Tibial nerve (tissue), 4 donors: ENCODE data around the gene BRMS1. TPM values are rescaled to one million over a fixed set of nuclear protein-coding genes. Genes with fewer than 3 reads are reported as not detected.

Experiments
- DNase-seq, 2 donors: peaks; one replicate each; pipeline ENCODE4 v3.0.0-alpha.2; 2019; ENCODE audit warnings: low spot score in 2 of 2
- H3K27ac ChIP-seq, 4 donors: fragments of 200-600 bp; sonication (generic) in 3 of 4; one replicate each; pipeline ENCODE4 v1.5.1; 2017 to 2019; ENCODE audit warnings: mild to moderate bottlenecking in 1 of 4
- H3K27me3 ChIP-seq, 2 donors: fragments of 200-600 bp; sonication (generic) in 1 of 2; one replicate each; pipeline versions ENCODE4 v1.5.1 to v1.6.0; 2017 to 2019
- H3K36me3 ChIP-seq, 3 donors: fragments of 200-600 bp; sonication (generic); one replicate each; pipeline ENCODE4 v1.5.1; 2018 to 2019
- H3K4me1 ChIP-seq, 4 donors: fragments of 200-600 bp; sonication (generic) in 3 of 4; one replicate each; pipeline ENCODE4 v1.5.1; 2017 to 2019
- H3K4me3 ChIP-seq, 4 donors: fragments of 200-600 bp; sonication (generic) in 3 of 4; one replicate each; pipeline ENCODE4 v1.5.1; 2017 to 2019; ENCODE audit warnings: mild to moderate bottlenecking in 1 of 4, moderate library complexity in 1 of 4
- H3K9me3 ChIP-seq, 4 donors: fragments of 200-600 bp; sonication (generic) in 3 of 4; one replicate each; pipeline ENCODE4 v1.5.1; 2017 to 2019
- EP300 ChIP-seq, 2 donors: sonication (generic); formaldehyde crosslinking; IDR thresholded peaks; one replicate each; pipeline ENCODE4 v1.6.1; 2017; ENCODE audit warnings: antibody characterized with exemption in 2 of 2, mild to moderate bottlenecking in 1 of 2
- POLR2A ChIP-seq, 2 donors: fragments of 450-650 bp; IDR thresholded peaks; one replicate each; pipeline ENCODE4 v1.6.1; 2017; ENCODE audit warnings: antibody characterized with exemption in 2 of 2, mild to moderate bottlenecking in 2 of 2, moderate library complexity in 2 of 2
- WGBS, 2 donors: methylation state at CpG; one replicate each; pipeline ENCODE4 v1.1.5; 2018; 5-methylcytosine and 5-hydroxymethylcytosine counted together
- total RNA-seq, 4 donors: library from RNA; depleted of rRNA; stranded (reverse); fragments of >200 nt; gene quantifications; one replicate each; pipeline ENCODE4 v1.1.0, GENCODE V29; 2016
- TF ChIP-seq, protein P1 (sequence below), 5 experiments: fragments of 200-600 bp in 3 of 5; fragments of 450-650 bp in 2 of 5; sonication (generic) in 3 of 5; IDR thresholded peaks; one replicate each; pipeline ENCODE4 v1.5.1; 2016 to 2019; ENCODE audit warnings: antibody characterized with exemption in 5 of 5, mild to moderate bottlenecking in 3 of 5, moderate library complexity in 2 of 5

BRMS1 gene
- total RNA-seq, 4 donors from 2014 or later: 27.2 to 44.7 (median 34.8) TPM

DNA sequence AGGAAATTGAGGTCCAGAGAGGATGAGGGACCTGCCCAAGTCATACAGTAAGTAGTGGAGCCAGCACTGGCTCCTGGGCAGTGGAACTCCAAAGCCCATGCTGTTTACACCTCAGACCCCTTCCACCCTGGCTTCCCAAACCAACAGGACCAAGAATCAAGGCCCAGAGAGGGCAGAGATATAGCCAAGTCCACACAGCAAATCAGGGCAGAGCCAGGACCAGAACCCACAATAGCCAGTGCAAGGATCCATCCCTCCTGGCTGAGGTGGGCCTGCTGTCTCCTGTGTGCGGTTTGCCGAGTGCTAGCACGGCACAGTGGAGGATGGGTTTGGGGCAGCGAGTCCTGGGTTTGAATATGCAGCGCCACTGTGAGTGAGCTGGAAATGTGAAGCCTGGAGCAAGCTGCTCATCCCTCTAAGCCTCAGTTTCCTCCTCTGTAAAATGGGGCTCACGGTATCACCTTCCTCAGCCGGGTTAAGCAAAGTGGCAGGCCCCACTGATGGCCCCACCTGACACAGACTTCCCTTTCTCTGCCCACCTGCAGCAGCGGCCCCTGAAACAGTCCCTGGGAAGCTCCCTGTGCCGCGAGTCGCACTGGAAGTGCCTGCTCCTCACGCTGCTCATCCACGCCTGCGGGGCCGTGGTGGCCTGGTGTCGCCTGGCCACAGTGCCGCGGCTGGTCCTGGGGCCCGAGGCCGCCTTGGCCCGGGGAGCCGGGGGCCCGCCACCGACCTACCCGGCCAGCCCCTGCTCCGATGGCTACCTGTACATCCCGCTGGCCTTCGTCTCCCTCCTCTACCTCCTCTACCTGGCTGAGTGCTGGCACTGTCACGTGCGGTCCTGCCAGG, 50.9 kb downstream of the BRMS1 start:
- Histone ChIP-seq H3K4me3 (no peak overlapping the region), H3K27ac (no peak overlapping the region), H3K36me3 (no peaks in the 10 kb centered on the region), H3K4me1 (peaks cover 0 to 24% (median 12%) of the 10 kb centered on the region in 4 donors), H3K9me3 (no peaks in the 10 kb centered on the region), H3K27me3 (peaks cover 0 to 37% of the 10 kb centered on the region in 2 donors)
- DNase-seq: no peak
- WGBS, 2 donors: 80 to 83% methylated on average over 20 to 23 of the region's 30 CpGs
- TF ChIP-seq, protein P1, sequence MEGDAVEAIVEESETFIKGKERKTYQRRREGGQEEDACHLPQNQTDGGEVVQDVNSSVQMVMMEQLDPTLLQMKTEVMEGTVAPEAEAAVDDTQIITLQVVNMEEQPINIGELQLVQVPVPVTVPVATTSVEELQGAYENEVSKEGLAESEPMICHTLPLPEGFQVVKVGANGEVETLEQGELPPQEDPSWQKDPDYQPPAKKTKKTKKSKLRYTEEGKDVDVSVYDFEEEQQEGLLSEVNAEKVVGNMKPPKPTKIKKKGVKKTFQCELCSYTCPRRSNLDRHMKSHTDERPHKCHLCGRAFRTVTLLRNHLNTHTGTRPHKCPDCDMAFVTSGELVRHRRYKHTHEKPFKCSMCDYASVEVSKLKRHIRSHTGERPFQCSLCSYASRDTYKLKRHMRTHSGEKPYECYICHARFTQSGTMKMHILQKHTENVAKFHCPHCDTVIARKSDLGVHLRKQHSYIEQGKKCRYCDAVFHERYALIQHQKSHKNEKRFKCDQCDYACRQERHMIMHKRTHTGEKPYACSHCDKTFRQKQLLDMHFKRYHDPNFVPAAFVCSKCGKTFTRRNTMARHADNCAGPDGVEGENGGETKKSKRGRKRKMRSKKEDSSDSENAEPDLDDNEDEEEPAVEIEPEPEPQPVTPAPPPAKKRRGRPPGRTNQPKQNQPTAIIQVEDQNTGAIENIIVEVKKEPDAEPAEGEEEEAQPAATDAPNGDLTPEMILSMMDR (IDR thresholded peaks at IDR 0.05): no peak
- no peak for TF ChIP-seq EP300 (IDR thresholded peaks at IDR 0.05)

DNA sequence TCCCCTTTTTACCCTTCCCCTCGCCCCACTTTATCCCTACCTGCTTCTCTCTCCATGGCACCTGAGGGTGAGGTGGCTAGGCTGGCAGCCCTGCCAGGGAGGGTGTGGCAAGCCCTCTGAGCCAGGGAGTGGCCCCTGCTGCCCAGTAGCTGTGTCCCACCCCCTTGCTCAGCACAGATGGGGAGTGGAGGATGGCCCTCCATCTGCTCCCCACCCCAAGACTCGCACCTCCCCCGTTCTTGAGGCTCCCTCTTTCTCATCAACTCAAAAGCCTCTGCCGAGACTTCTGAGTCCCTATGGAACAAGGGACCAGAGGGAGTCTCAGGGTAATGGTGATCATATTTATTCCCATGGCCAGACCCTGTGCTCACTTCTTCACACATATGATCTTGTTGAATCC, 51.6 kb downstream of the BRMS1 start:
- peaks cover 0 to 37% of the 10 kb centered on the region in 2 donors for H3K27me3 ChIP-seq
- no peaks in the 10 kb centered on the region for H3K9me3 ChIP-seq
- no peak overlapping the region for H3K27ac ChIP-seq
- H3K4me3 ChIP-seq: no peak overlapping the region
- H3K36me3 ChIP-seq: no peaks in the 10 kb centered on the region
- TF ChIP-seq, protein P1 (IDR thresholded peaks at IDR 0.05): no peak
- TF ChIP-seq POLR2A (IDR thresholded peaks at IDR 0.05): no peak
- TF ChIP-seq EP300 (IDR thresholded peaks at IDR 0.05): no peak
- peaks cover 0 to 24% (median 12%) of the 10 kb centered on the region in 4 donors for H3K4me1 ChIP-seq
- DNase-seq: no peak
- 70 to 77% methylated on average over 4 of the region's 4 CpGs for WGBS, 2 donors

DNA sequence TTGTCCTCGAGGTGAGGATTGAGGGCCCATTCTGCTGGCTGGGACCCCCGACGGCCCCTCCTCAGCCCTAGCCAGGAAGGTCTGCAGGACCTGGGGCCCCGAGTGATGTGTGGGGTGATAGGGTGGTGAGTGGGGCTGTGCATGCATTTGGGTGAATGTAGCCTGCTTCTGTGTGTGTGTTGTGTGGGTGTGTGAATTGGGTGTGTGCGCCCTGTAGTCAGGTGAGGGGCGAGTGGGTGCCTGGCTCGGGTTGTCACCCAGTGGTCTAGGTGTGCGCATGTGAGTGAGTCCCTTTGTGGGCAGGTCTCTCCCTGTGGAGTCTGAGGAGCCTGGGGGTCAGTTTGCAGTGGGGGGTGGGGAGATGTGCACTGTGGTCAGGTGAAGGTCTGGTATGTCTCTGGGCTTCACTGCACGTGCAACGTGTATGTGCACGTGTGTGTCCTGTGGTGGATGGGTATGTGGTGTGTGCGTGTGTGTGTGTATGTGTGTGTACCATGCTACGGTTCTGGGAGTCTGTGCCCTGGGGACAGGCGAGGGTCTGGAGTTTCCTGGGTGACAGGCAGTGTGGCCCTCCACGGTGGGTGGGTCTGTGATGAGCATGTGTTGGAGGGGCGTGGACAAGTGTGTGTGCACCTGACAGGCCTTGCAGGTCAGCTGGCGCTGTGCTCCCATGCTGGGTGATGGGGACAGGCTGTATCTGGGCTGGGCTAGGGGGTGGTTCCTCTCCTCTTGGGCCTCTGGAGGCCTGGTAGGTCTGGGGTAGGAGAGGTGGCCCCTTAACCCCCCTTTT, 52.2 kb downstream of the BRMS1 start:
- peaks cover 0 to 30% (median 18%) of the 10 kb centered on the region in 4 donors for H3K4me1 ChIP-seq
- H3K4me3 ChIP-seq: no peak overlapping the region
- no peak for DNase-seq
- 61 to 66% methylated on average over 14 to 16 of the region's 17 CpGs for WGBS, 2 donors
- TF ChIP-seq POLR2A (IDR thresholded peaks at IDR 0.05) (no peak), EP300 (IDR thresholded peaks at IDR 0.05) (no peak)
- TF ChIP-seq, protein P1 (IDR thresholded peaks at IDR 0.05): no peak
- H3K9me3 ChIP-seq: no peaks in the 10 kb centered on the region
- no peaks in the 10 kb centered on the region for H3K36me3 ChIP-seq
- peaks cover 0 to 37% of the 10 kb centered on the region in 2 donors for H3K27me3 ChIP-seq
- H3K27ac ChIP-seq: no peak overlapping the region

DNA sequence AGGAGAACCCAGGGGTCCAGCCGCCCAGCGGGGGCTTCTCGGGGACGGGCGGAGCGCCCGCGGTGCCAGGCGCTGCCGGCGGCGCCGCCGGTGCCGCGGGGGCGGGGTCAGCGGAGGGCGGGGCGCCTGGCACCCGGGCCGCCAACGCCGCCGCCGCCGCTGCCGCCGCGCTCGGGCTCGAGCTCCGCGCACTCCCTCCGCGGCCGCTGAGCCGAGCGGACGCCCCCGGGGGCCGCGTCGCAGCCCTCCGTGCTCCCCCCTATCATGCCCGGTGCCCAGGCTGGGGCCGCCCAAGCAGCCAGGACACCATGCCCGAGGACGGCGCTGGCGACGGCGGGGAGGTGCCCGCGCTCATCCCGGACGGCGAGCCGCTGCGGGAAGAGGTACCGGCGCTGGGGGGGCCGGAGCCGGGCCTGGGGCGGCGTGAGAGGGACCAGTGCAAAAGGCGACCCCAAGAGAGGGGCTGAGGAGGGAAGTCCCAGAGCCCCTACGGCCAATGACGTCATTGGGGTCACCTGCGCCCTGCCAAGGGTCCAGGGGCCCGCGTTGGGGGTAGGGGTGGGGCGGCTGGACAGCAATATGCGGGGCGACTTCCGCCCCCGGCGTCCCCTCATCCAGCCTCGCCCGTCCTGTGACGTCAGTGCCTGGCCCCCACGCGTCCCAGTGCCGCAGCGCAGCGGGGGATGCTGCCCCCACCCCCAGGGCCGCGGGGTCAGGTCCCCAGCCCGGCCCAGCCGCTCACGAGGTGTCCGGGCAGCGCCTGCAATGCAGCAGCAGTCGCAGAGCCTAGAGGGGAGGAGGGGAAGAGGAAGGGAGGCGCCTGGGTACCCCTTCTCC, 53.0 kb downstream of the BRMS1 start, which contains the start of gene TMEM151A:
Gene TMEM151A (plus strand): TSS at position 189 of the 837 bp plus-strand sequence. CDS start 120 bp downstream, at position 309.
- Histone ChIP-seq H3K4me1 (peaks cover 0 to 38% (median 25%) of the 10 kb centered on the region in 4 donors), H3K9me3 (no peaks in the 10 kb centered on the region), H3K36me3 (no peaks in the 10 kb centered on the region), H3K27me3 (peaks cover 0 to 37% of the 10 kb centered on the region in 2 donors), H3K27ac (no peak within 1 kb of the TSS), H3K4me3 (peak within 1 kb of the TSS in 2 of 4 donors; percentile 29 to 51)
- no peak for TF ChIP-seq EP300 (IDR thresholded peaks at IDR 0.05)
- TF ChIP-seq, protein P1 (IDR thresholded peaks at IDR 0.05): no peak
- WGBS, 2 donors: 4 to 5% methylated on average over 8 of the region's 95 CpGs
- no peak for DNase-seq
